EH (cell line): ENCODE measurements around the gene HOXD11.
A peak's percentile ranks its signal among the peaks of the same experiment; 100 is the strongest.

Experiments used
- DNase-seq: peaks from one replicate; pipeline ENCODE4 v3.0.0-alpha.2; 2015; ENCODE audit warnings: low read depth

Gene HOXD11

GRCh38 chr2:176081837-176082524, 25.1 kb upstream of the HOXD11 start:
- no peak for DNase-seq

GRCh38 chr2:176082525-176082823, 24.6 kb upstream of the HOXD11 start:
- no peak for DNase-seq

- DNase-seq: no peak
Measured at GRCh38 chr2:176082824-176083751, 24.0 kb upstream of the HOXD11 start.

- no peak for DNase-seq
Measured at GRCh38 chr2:176083796-176084261, 23.3 kb upstream of the HOXD11 start, which contains the start of gene EVX2. Gene EVX2 (minus strand): TSS chr2:176083962. CDS start chr2:176083776, 186 bp downstream.

GRCh38 chr2:176084611-176085119, 22.4 kb upstream of the HOXD11 start:
- no peak for DNase-seq

- no peak for DNase-seq
Measured at GRCh38 chr2:176085120-176085788, 21.8 kb upstream of the HOXD11 start.

- DNase-seq: peak; percentile 49
Measured at GRCh38 chr2:176085861-176086771, 21.0 kb upstream of the HOXD11 start.

- no peak for DNase-seq
Measured at GRCh38 chr2:176087330-176088047, 19.6 kb upstream of the HOXD11 start.

GRCh38 chr2:176088048-176088936, 18.8 kb upstream of the HOXD11 start:
- DNase-seq: peak; percentile 60

- no peak for DNase-seq
Measured at GRCh38 chr2:176088937-176089842, 17.9 kb upstream of the HOXD11 start.

GRCh38 chr2:176089843-176090395, 17.2 kb upstream of the HOXD11 start:
- no peak for DNase-seq

- no peak for DNase-seq
Measured at GRCh38 chr2:176090862-176091261, 16.2 kb upstream of the HOXD11 start.

GRCh38 chr2:176091329-176092258, 15.5 kb upstream of the HOXD11 start:
- no peak for DNase-seq

GRCh38 chr2:176092270-176093144, 14.6 kb upstream of the HOXD11 start, which contains the start of gene HOXD13:
Gene HOXD13 (plus strand): TSS chr2:176092721. CDS start chr2:176092891, 170 bp downstream.
- DNase-seq: peak; percentile 57

GRCh38 chr2:176093145-176093897, 13.8 kb upstream of the HOXD11 start:
- DNase-seq: peak; percentile 53
